Measurements from ENCODE around the gene SYNE2. TPM values are rescaled to one million over a fixed set of nuclear protein-coding genes. Genes with fewer than 3 reads are reported as not detected.

The SYNE2 gene
- total and polyA plus RNA-seq, 2 donors from 2014 or later, result 65.9 to 461 TPM

DNA sequence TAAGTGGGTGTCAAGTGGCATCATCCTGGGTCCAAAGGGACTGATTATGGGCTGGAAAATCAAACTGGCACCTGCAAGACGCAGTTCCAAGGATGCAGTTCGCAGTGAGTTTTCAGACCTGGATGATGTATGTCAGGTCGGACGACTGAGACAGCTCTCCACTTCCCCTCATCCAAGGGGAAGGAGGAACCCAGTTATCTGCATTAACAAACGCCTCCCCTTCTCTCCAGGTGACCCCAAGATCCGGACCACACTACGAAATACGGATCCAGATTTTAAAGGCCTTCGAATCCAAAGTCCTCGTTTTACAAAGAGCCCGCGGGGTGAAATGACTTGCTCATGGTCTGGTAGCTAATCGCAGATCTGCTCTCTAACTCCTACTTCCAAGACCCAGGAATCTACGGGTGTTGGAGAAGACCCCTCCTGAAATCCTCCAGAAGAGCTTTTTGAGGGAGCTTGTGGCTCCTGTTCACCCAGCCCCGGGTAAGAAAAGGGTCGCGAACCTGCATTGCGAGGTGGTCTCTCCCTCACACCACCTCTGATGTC, 460 bp upstream of the SYNE2 start:
- Histone ChIP-seq H3K9ac (ENCODE audit: low read length in 3 of 3) (peak overlapping the region; percentile 55 to 85 (median 84)), H3K27me3 (ENCODE audit: control insufficient read depth, insufficient read depth, low read length) (no peaks in the 10 kb centered on the region), H3K27ac (ENCODE audit: low read depth in 2 of 2, low read length in 2 of 2) (peak overlapping the region; percentile 44 to 62), H3K4me3 (ENCODE audit: low read length in 3 of 3) (peak overlapping the region; percentile 49 to 74 (median 64)), H3K4me1 (ENCODE audit: control insufficient read depth in 2 of 3, insufficient read depth in 2 of 3, low read depth in 1 of 3, low read length in 3 of 3) (peaks cover 0 to 19% (median 9%) of the 10 kb centered on the region in 3 donors), H3K9me3 (ENCODE audit: control insufficient read depth in 2 of 3, insufficient read depth in 1 of 3, low read length in 3 of 3) (no peaks in the 10 kb centered on the region), H3K36me3 (ENCODE audit: control insufficient read depth in 2 of 3, insufficient read depth in 3 of 3, low read length in 3 of 3) (no peaks in the 10 kb centered on the region)
- DNase-seq, result peak in 2 of 5 donors; percentile 77 to 87
- TF ChIP-seq, protein P1, sequence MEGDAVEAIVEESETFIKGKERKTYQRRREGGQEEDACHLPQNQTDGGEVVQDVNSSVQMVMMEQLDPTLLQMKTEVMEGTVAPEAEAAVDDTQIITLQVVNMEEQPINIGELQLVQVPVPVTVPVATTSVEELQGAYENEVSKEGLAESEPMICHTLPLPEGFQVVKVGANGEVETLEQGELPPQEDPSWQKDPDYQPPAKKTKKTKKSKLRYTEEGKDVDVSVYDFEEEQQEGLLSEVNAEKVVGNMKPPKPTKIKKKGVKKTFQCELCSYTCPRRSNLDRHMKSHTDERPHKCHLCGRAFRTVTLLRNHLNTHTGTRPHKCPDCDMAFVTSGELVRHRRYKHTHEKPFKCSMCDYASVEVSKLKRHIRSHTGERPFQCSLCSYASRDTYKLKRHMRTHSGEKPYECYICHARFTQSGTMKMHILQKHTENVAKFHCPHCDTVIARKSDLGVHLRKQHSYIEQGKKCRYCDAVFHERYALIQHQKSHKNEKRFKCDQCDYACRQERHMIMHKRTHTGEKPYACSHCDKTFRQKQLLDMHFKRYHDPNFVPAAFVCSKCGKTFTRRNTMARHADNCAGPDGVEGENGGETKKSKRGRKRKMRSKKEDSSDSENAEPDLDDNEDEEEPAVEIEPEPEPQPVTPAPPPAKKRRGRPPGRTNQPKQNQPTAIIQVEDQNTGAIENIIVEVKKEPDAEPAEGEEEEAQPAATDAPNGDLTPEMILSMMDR (IDR thresholded peaks at IDR 0.05; ENCODE audit: borderline replicate concordance, extremely low read depth, insufficient read depth), result no peak
- intact Hi-C loops (cut with DNase I), result no loop called here
- FAIRE-seq, result no peak

DNA sequence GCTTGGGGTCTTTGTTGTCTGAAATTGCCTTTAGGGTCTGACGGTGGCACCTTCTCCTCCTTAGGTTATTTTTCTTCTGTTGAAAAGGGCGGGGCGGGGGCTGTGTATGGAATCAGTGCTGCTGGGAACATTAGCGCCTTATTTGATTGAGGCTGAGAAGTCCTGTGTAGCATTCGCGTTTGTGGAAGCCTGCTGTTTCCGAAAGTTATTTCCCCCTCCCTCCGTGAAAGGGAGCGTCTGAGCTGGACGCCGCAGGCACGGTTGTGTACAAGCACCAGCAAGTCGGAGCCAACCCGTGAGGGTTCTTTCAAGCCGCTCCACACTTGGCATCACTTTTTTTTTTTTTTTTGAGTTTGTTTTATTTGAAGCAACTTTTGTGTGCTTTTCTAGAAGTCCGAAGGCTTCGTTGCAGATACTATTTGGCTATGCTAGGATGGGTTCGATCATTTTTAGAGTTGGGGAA, 1.1 kb downstream of the SYNE2 start:
- peaks cover 0 to 19% (median 9%) of the 10 kb centered on the region in 3 donors for H3K4me1 ChIP-seq (ENCODE audit: control insufficient read depth in 2 of 3, insufficient read depth in 2 of 3, low read depth in 1 of 3, low read length in 3 of 3)
- DNase-seq, result peak; percentile 76 to 87 (median 86)
- no peaks in the 10 kb centered on the region for H3K27me3 ChIP-seq (ENCODE audit: control insufficient read depth, insufficient read depth, low read length)
- TF ChIP-seq, protein P1 (IDR thresholded peaks at IDR 0.05; ENCODE audit: borderline replicate concordance, extremely low read depth, insufficient read depth), result no peak
- intact Hi-C loops (cut with DNase I), result no loop called here
- no peaks in the 10 kb centered on the region for H3K9me3 ChIP-seq (ENCODE audit: control insufficient read depth in 2 of 3, insufficient read depth in 1 of 3, low read length in 3 of 3)
- H3K4me3 ChIP-seq (ENCODE audit: low read length in 3 of 3), result peak overlapping the region; percentile 62 to 83 (median 74)
- peak overlapping the region; percentile 84 to 89 for H3K27ac ChIP-seq (ENCODE audit: low read depth in 2 of 2, low read length in 2 of 2)
- peak overlapping the region; percentile 84 to 96 (median 89) for H3K9ac ChIP-seq (ENCODE audit: low read length in 3 of 3)
- no peak for FAIRE-seq
- no peaks in the 10 kb centered on the region for H3K36me3 ChIP-seq (ENCODE audit: control insufficient read depth in 2 of 3, insufficient read depth in 3 of 3, low read length in 3 of 3)

DNA sequence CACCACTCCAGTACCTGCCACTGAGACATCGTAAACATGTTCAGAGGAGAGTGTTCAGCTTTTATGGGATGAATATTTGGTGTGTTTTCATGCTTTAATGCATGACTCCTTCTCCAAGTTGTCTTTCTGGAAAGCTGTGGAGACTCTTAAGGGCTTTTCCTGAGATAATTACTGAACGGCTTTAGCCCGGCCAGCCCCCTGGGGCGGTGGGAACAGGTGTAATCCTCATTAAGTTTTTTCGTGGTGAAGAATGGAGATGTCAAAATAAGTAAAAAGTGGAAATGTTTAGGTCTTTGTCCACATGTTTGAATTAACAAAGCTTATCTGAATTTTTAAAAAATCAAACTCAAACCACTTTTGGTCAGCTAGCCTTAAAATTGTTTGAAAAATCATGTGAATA, 1.5 kb downstream of the SYNE2 start:
- Histone ChIP-seq H3K4me3 (ENCODE audit: low read length in 3 of 3) (peak overlapping the region; percentile 62 to 83 (median 74)), H3K27me3 (ENCODE audit: control insufficient read depth, insufficient read depth, low read length) (no peaks in the 10 kb centered on the region), H3K4me1 (ENCODE audit: control insufficient read depth in 2 of 3, insufficient read depth in 2 of 3, low read depth in 1 of 3, low read length in 3 of 3) (peaks cover 0 to 19% (median 9%) of the 10 kb centered on the region in 3 donors), H3K36me3 (ENCODE audit: control insufficient read depth in 2 of 3, insufficient read depth in 3 of 3, low read length in 3 of 3) (no peaks in the 10 kb centered on the region), H3K27ac (ENCODE audit: low read depth in 2 of 2, low read length in 2 of 2) (peak overlapping the region; percentile 84 to 89), H3K9me3 (ENCODE audit: control insufficient read depth in 2 of 3, insufficient read depth in 1 of 3, low read length in 3 of 3) (no peaks in the 10 kb centered on the region), H3K9ac (ENCODE audit: low read length in 3 of 3) (peak overlapping the region; percentile 84 to 96 (median 89))
- FAIRE-seq (no peak), DNase-seq (no peak)
- intact Hi-C loops (cut with DNase I), result no loop called here
- TF ChIP-seq, protein P1 (IDR thresholded peaks at IDR 0.05; ENCODE audit: borderline replicate concordance, extremely low read depth, insufficient read depth), result no peak

All from kidney (tissue), 14 donors.